ENCODE results near the gene AFF2.
"Not testable (repeated sequence)": the region's sequence is repeated elsewhere in the genome, so short reads cannot be mapped to it uniquely, and the experiment has no call there.

The AFF2 gene

GRCh38 chrX:148867596-148867995, 367.2 kb downstream of the AFF2 start:
- DNase-seq = no peak

- DNase-seq = no peak
Observed at GRCh38 chrX:148871422-148872160, 371.2 kb downstream of the AFF2 start.

- DNase-seq = no peak
Observed at GRCh38 chrX:148872161-148872535, 371.7 kb downstream of the AFF2 start.

- DNase-seq = no peak
Observed at GRCh38 chrX:148872881-148873280, 372.5 kb downstream of the AFF2 start.

- DNase-seq = no peak
Observed at GRCh38 chrX:148874636-148875246, 374.3 kb downstream of the AFF2 start.

GRCh38 chrX:148878371-148878770, 378.0 kb downstream of the AFF2 start:
- no peak for DNase-seq

- no peak for DNase-seq
Observed at GRCh38 chrX:148885203-148885602, 384.8 kb downstream of the AFF2 start.

- DNase-seq = no peak
Observed at GRCh38 chrX:148893395-148893794, 393.0 kb downstream of the AFF2 start.

GRCh38 chrX:148902581-148902980, 402.2 kb downstream of the AFF2 start:
- no peak for DNase-seq

- DNase-seq = no peak
Observed at GRCh38 chrX:148903176-148903575, 402.8 kb downstream of the AFF2 start.

GRCh38 chrX:148904421-148905111, 404.1 kb downstream of the AFF2 start:
- no peak for DNase-seq

- no peak for DNase-seq
Observed at GRCh38 chrX:148905400-148905799, 405.0 kb downstream of the AFF2 start.

GRCh38 chrX:148906628-148907027, 406.2 kb downstream of the AFF2 start:
- not testable (repeated sequence) for DNase-seq

GRCh38 chrX:148909758-148910157, 409.3 kb downstream of the AFF2 start:
- no peak for DNase-seq

- DNase-seq = no peak
Observed at GRCh38 chrX:148913971-148914370, 413.6 kb downstream of the AFF2 start.

- DNase-seq = no peak
Observed at GRCh38 chrX:148914783-148915182, 414.4 kb downstream of the AFF2 start.

GRCh38 chrX:148915474-148915873, 415.1 kb downstream of the AFF2 start:
- DNase-seq = no peak

GRCh38 chrX:148917441-148917840, 417.0 kb downstream of the AFF2 start:
- no peak for DNase-seq

GRCh38 chrX:148923631-148924030, 423.2 kb downstream of the AFF2 start:
- no peak for DNase-seq

GRCh38 chrX:148926371-148926770, 426.0 kb downstream of the AFF2 start:
- DNase-seq = no peak

- no peak for DNase-seq
Observed at GRCh38 chrX:148928811-148929210, 428.4 kb downstream of the AFF2 start.

- DNase-seq = no peak
Observed at GRCh38 chrX:148929686-148930085, 429.3 kb downstream of the AFF2 start.

- DNase-seq = no peak
Observed at GRCh38 chrX:148930206-148930729, 429.9 kb downstream of the AFF2 start.

GRCh38 chrX:148933881-148934280, 433.5 kb downstream of the AFF2 start:
- no peak for DNase-seq
